GM12865 (cell line): ENCODE results near the gene CCT6B.
A peak's percentile ranks its signal among the peaks of the same experiment; 100 is the strongest.

Source experiments
- DNase-seq: peaks from one replicate; pipeline ENCODE4 v3.0.0; 2010; ENCODE audit warnings: low read depth
- H3K4me3 ChIP-seq: 2 replicates; pipeline ENCODE4 v1.5.1; 2011; ENCODE audit warnings: mild to moderate bottlenecking, low read depth, low read length, control low read depth
- TF ChIP-seq, protein P1 (sequence below): IDR thresholded peaks from 2 replicates; pipeline ENCODE4 v1.5.1; 2011; ENCODE audit warnings: low read length, control low read depth, low read depth, inconsistent platforms; ENCODE audit not compliant: insufficient read depth; ENCODE audit errors: missing control alignments

CCT6B gene, protein sequence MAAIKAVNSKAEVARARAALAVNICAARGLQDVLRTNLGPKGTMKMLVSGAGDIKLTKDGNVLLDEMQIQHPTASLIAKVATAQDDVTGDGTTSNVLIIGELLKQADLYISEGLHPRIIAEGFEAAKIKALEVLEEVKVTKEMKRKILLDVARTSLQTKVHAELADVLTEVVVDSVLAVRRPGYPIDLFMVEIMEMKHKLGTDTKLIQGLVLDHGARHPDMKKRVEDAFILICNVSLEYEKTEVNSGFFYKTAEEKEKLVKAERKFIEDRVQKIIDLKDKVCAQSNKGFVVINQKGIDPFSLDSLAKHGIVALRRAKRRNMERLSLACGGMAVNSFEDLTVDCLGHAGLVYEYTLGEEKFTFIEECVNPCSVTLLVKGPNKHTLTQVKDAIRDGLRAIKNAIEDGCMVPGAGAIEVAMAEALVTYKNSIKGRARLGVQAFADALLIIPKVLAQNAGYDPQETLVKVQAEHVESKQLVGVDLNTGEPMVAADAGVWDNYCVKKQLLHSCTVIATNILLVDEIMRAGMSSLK

DNA sequence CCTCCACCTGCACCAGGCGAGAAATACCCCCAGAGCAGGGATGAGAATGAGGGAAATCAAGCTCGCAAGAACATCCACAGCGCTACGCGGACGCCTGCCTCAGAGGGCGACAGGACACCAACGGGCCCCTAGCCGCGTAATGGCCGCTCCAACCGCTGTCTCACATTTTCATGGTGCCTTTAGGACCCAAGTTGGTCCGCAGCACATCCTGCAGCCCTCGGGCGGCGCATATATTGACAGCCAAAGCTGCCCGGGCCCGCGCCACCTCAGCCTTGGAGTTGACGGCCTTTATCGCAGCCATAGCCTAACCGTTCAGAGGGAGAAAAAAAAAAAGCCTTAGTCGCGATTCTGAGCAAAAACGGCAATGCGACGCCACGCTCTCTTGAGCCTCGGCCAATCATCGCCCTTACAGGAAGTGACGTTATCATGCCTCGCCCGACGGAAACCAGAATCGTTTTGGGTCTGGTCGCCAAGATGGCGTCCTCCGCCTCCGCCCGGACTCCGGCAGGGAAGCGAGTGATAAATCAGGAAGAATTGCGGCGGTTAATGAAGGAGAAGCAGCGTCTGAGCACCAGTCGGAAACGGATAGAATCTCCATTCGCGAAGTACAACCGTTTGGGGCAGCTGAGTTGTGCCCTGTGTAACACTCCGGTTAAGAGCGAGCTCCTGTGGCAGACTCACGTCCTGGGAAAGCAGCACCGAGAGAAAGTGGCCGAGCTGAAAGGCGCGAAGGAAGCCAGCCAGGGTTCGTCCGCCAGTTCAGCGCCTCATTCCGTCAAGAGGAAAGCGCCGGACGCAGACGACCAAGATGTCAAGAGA lies at the start of gene CCT6B, which contains the start of gene ZNF830:
Gene CCT6B (minus strand): TSS at position 368 of the 819 bp plus-strand sequence. CDS start 67 bp downstream, at position 301.
Gene ZNF830 (plus strand): TSS at position 448 of the 819 bp plus-strand sequence. CDS start 27 bp downstream, at position 475.
- peak within 1 kb of the TSS; percentile 81 for H3K4me3 ChIP-seq
- peak; percentile 95 for DNase-seq
- TF ChIP-seq, protein P1, sequence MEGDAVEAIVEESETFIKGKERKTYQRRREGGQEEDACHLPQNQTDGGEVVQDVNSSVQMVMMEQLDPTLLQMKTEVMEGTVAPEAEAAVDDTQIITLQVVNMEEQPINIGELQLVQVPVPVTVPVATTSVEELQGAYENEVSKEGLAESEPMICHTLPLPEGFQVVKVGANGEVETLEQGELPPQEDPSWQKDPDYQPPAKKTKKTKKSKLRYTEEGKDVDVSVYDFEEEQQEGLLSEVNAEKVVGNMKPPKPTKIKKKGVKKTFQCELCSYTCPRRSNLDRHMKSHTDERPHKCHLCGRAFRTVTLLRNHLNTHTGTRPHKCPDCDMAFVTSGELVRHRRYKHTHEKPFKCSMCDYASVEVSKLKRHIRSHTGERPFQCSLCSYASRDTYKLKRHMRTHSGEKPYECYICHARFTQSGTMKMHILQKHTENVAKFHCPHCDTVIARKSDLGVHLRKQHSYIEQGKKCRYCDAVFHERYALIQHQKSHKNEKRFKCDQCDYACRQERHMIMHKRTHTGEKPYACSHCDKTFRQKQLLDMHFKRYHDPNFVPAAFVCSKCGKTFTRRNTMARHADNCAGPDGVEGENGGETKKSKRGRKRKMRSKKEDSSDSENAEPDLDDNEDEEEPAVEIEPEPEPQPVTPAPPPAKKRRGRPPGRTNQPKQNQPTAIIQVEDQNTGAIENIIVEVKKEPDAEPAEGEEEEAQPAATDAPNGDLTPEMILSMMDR, result no peak

DNA sequence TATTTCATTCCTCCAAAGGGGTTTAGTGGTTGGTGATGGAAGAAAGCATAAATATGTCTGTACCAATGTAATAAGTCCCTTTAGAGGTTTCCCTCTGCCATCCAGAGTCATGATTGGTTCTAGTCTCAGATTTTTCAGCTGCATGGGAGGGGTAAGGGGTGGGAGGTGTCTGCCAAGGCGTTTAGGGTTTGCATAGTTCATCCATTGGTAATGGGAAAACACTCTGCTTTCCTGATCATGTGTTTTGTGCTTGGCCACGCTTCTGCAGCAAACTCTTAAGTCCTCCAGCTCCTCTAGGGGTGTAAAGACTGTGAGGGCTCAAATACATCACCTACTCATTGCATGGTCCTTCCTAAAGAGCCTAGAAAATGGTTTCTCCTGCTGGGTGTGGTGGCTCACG lies 48.8 kb upstream of the CCT6B start:
- H3K4me3 ChIP-seq, result no peak overlapping the region
- DNase-seq, result no peak
- TF ChIP-seq, protein P1, result no peak

DNA sequence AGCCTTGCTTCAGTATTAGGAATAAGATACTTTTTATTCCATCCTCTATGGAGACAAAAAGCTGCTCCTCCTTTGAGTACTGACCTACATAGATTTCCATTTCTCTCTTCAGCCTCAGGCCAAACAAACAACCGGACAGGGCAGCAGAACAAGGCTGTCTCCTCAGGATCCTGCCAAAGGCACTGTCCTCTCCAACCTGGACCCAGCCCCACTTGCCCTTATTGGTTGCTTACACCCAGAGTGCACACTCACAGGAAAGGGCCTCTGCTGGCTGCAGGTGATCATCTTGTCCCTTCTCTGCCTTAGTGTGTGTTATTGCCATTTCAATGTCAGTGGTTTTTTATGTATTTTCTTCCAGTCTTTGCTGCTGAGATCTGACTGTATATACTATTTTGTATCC lies 45.7 kb upstream of the CCT6B start:
- no peak overlapping the region for H3K4me3 ChIP-seq
- TF ChIP-seq, protein P1, result no peak
- no peak for DNase-seq

DNA sequence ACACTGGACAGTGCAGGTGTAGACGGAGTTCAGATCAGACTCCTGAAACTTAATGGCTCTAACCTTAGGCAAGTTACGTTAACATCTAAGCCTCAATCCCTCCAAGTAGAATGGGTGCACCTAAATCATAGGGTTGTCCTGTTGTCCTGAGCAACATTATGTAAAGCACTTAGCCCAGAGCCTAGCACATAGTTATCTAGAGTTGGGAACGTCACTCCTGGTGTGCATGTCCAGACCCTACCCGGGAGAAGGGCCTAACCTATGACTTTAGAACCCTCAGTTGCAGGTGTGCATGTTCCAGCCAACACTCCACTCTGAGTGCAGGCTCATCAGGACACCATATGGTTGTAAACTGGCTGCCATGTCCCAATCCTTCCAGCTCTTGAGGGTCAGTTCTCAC lies 45.1 kb upstream of the CCT6B start:
- TF ChIP-seq, protein P1, result no peak
- H3K4me3 ChIP-seq, result no peak overlapping the region
- no peak for DNase-seq

DNA sequence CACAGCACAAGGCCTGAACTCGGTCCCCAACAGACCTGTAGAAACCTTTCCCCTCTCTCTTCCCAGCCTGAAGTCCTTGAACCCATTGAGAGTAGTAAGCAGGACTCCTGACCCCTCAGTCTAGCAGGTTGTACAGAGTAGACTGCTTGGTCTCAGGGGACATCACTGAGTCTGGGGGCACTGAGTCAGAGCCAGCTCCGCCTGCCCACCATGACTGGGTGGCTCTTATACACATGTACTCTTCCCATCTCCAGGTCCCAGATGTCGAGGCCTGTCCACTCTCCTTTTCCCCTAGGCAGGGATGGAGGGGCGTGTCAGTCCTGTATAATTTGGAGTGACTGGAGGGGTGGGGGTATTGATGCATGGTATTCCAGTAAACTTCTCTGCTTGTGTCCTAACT lies 42.5 kb upstream of the CCT6B start:
- DNase-seq, result no peak
- no peak overlapping the region for H3K4me3 ChIP-seq
- TF ChIP-seq, protein P1, result no peak

DNA sequence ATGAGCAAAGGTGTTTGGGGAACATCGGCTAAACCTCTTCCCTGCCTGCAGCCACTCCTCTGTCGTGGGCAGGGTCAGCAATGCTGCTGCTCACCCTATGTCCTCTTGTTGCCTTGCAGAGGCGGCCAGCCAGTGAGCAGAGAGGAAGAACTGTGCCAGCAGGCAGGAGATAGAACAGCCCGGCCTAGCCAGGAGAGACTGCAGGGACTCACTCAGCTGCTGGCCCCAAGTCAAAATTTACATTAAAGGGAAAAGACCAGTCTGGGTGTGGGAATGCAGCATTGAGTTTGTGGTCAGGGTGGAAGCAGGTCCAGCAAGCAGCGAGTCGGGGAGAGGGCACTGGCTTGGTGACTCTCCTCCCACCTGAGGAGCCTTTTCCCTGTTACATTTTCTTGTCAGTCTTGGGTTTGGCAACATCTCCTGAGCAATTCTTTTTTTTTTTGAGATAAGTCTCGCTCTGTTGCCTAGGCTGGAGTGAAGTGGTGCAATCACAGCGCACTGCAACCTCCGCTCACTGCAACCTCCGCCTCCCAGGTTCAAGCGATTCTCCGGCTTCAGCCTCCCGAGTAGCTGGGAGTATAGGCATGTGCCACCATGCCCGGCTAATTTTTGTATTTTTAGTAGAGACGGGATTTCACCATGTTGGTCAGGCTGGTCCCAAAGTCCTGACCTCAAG lies 41.8 kb upstream of the CCT6B start:
- DNase-seq, result no peak
- no peak overlapping the region for H3K4me3 ChIP-seq
- TF ChIP-seq, protein P1, result no peak
